Stimulated activated CD4-positive, alpha-beta T cell treated with anti-CD3 and anti-CD28 coated beads, Interleukin-12 subunit alpha, Interleukin-12 subunit beta, amount 100 ng/mL, for 4 hours (primary cell): ENCODE data around the gene OR10P1.

Experiments used
- DNase-seq: peaks from one replicate; pipeline ENCODE4 v3.0.0-alpha.2; 2020

Gene OR10P1

DNA sequence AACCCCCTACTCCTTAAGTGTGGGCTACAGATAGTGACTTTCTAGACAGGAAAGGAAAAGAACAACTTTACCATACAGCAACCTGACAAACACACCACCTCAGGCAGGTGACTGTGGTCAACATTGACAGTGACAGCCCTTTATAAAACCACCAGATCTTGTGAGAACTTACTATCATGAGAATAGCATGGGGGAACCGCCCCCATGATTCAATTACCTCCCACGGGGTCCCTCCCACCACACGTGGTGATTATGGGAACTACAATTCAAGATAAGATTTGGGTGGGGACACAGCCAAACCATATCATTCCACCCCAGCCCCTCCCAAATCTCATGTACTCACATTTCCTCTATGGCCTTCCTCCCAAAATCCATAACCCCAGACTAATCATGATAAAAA is 16.3 kb downstream of the OR10P1 start:
- DNase-seq = no peak

DNA sequence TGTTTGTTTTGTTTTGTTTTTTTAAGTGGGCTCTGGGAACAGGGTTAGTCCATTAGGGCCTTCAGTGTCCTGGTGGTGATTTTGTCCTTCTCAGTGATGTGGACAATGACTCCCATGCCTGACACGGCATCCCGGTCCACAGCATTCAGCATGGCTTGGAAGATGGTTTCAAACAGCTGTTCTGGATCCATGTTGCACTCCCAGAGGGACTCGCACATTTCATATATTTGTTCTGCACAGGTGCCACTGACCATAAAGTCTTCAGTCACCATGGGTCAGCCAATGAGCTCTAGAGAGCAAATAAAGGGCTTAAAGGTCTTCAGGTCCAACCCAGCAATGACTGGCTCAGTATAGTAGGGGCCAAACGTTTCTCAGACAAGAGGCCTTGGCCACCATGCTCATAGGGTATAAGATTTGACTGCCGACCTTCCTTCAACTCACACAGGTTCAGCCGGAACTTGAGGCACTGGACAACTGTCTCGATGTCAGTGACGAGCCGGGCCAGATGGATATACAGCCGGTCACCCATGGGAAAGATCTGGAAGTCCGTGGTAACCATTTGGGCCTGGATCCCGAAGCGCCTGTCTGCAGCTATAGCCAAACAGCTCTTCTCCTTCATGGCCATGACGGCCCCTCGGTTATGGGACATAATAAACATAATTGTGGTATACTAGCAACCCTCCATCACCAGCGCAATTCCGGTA is 18.0 kb downstream of the OR10P1 start:
- DNase-seq = no peak

DNA sequence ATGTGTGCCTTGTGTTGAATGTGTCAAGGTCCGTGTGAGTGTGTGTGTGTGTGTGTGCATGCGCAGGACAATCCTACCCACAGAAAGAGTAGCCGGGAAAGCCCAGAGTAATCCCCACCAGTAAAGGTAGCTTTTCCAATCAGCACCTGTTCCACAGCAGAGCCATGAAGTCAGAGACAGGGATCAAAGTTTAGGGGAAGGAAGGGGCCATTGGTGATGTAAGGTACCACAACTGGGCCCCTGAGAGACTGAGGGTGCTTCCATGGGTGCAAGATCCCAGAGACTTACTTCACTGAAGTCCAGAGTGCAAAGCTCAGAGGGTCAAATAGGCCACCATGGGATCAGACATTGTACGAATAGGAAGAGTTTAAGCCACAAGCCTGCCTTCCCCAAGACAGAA is 20.5 kb downstream of the OR10P1 start:
- DNase-seq = no peak

DNA sequence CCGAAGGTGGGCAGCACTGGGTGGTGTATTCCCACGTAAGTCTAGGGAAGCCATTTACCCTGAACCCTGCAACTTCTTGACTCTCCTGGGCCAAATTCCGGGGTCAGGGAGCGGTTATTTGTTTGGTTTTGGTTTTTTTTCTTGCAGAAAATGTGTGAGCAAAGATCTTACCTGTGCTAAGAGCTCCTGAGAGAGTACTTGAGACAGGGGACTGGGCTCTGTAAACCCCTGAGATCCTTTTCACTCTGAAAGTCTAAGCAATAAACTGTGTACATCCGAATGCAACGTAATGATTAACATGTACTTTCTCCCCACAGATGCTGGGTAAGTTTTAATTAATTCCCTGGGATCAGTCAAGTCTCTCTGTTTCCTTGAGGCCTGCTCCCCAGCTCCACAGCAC is 21.5 kb downstream of the OR10P1 start:
- DNase-seq = no peak

DNA sequence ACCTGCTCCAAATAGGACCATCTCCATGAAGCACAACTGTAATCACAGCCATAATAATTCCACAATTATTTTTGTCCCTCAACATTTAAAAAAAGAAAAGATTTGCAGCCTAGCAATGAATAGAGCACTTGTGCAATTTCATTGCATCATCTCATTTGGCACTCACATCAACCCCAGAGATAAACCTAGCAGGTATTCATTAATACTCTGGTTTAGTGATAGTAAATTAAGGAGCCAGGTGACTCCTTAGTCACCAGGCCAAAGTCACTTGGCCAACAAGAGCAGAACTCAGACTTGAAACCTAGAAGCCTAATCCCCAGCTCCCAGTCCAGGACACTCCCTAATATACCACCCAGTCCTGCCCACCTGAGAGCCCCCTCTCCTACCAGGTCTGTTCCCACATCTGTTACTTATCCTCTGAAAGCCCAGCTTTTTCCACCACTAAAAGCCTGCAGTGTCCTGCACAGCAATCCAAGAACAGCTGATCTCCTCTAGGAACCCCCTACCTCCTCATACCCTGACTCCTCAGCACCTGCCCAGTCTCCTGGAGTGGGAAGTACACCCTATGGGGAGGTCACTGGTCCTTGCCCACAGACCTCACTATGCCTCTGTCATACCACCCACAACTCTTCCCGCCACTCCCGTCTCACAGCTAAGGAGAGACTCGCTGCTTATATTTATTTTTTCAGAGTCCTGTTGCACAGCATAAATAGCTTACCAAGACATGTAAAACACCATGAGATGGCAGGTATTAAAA is 22.1 kb downstream of the OR10P1 start:
- no peak for DNase-seq

DNA sequence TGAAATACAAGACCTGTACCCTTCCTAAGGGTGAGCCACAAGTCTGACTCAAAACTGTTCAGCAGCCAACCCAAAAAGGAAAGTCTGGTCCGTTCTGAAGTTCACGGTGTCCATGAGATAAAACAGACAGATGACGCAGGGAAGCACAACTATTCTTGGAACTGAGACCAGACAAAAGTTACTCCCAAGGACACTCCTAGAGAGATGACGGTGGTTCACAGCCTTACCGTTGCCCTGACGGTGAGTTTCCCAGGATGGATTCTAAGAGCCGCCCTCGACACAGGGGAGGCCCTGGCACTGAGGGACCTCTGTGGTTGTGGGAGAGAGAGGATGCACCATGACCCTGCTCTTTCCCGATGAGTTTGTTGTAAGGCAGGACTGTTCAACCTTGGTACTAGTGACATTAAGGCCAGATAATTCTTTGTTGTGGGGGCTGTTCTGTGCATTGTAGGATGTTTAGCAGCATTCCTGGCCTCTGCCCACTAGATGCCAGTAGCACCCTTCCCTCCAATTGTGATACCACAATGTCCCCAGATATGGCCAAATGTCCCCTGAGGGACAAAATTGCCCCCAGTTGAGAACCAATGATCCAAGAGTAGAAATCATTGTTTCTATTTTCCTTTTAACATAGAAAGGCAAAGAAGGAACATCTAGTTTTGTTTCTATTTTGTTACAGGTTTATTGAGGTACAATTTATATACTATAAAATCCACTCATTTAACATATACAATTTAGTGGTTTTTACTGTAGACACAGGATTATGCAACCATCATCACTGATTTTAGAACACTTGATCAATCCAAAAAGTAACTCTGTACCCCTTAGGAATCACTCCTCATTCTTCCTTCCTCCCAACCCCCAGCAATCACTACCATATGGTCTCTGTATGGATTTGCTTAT is 23.0 kb downstream of the OR10P1 start:
- DNase-seq = no peak

DNA sequence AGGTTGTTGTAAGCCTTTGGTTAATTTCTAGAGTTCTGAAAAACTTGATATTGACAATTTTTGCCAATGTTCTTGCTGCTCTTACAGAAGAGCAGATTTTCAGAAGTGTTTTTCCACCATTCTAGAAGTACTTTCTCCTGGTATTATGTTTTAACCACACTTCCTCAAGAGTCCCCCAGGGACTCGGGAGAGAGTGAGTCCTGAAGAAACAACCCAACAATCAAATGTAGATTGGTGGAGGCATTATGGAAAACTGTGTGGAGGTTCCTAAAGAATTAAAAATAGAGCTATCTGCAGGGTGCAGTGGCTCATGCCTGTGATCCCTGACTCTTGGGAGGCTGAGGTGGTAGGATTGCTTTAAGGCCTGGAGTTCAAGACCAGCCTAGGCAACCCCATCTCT is 26.7 kb downstream of the OR10P1 start:
- no peak for DNase-seq

DNA sequence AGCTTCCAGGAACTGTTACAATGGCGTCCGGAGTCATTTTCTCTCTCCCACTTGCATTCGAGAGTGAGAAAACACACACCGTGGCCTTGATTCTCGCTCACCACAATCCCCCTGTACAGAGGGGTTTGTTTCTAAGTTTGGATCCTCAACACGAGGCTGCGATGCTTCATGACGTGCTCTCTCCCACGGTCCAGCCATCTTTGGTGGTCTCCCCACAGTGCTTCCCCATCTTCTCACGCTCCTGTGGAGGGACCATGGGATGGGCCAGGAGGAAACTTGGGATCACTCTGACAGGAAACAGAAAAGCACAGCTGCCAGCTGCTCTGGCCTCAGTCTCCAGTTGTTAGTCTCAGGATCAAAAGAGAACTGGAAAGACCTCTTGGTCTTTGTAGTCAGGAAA is 28.1 kb downstream of the OR10P1 start:
- no peak for DNase-seq

DNA sequence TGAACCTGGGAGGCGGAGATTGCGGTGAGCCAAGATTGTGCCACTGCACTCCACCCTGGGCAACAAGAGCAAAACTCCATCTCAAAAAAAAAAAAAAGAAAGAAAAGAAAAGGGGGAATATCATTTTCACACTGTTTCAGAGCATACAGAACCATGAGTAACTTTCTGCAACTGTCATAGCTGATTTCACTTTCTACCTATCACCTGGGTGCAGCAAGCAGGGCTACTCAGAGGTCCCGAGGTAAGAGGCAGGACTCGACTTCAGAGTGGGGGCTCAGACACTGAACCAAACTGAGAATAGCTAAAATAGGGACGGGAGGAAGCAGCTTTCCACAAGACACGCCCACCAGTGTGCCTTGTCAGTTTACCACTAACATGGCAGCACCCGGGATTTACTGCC is 29.8 kb downstream of the OR10P1 start:
- DNase-seq = no peak

DNA sequence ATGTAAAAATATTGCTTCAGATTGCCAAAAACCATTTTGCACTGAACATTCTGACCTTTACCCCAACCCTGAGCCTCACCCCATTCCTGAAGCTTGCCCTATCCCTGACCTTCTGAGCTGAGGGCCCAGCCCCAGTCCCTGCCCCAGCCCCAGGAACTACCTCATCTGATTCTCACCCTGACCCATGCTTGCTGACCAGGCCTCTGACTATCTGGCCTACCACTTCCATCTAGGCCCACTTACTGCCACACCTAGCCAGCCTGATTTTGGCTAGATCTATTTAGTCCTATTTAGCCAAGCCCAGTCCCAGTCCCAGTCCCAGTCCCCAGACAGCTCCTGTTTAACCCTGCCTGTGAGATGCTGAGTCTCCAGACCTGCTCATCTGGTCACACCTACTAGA is 33.6 kb downstream of the OR10P1 start:
- DNase-seq = no peak

DNA sequence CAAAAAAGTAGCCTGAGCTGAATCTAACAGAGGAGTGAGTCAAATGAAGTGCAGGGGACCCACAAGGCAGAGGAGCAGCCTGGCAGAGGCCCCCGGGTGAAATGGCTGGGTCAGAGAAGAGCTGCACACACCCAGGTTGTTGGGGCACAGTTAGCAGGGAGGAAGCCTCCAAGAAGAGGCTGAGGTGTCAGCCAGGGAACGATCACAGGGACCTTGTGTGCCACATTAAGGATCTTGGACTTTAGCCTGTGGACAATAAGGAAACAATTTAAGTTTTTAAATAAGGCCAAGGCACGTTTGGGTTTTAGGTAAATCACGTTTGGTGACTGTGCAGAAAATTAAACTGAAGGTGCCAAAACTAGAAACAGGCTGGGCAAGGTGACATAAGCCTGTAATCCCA is 35.1 kb downstream of the OR10P1 start:
- no peak for DNase-seq

DNA sequence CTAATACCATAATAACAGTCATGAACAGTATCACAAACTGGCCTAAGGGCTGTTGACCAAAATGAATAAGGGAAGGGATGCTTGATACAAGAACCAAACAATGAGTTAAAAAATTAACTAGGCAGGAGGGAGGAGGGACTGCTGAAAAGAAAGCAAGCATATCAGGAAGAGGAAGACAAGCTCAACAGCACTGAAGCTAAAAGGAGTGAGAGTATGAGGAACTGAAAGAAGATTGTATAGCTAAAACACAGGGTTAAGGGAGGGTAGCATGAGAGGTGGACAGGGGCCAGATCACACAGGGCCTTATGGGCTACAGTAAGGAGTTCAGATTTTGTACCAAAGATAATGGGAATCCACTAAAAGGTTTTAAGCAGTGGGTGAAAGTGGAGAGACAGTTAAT is 36.9 kb downstream of the OR10P1 start:
- no peak for DNase-seq

DNA sequence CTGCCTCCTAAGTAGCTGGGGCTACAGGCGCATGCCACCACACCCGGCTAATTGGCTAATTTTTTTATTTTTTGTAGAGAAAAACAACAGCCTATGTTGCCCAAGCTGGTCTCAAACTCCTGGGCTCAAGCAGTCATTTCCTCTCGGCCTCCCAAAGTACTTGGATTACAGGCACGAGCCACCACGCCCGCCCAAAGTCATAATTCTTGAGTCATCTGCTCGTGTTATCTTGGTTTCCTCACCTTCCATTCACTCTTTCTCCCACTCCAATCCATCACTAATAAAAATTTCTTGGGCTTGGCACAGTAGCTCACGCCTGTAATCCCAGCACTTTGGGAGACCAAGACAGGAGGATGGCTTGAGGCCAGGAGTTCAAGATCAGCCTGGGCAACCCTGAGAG is 39.0 kb downstream of the OR10P1 start:
- DNase-seq = no peak

DNA sequence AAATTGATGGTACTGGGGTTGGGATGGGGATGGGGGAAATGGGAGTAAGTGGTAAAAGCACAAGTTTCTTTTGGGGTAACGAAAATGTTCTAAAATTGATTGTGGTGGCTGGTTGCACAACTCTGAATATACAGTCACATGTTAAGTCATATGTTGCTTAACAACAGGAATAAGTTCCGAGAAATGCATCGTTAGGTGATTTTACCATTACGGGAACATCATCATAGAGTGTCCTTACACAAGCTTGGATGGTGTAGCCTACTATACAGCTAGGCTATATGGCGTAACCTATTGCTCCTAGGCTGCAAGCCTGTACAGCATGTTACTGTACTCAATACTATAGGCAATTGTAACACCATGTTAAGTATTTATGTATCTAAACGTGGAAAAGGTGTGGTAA is 40.0 kb downstream of the OR10P1 start:
- no peak for DNase-seq

DNA sequence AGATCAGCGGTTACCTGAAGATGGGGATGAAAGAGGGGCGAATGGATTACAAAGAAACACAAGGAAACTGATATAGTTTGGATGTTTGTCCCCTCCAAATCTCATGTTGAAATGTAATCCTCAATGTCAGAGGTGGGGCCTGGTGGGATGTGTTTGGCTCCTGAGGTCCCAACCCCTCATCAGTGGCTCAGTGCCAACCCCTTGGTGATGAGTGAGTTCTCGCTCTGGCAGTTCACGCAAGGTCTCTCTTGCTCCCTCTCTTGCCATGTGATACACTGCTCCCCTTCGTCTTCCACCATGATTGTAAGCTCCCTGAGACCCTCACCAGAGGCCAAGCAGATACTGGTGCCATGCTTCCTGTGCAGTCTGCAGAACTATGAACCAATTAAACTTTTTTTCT is 43.0 kb downstream of the OR10P1 start:
- DNase-seq = no peak

DNA sequence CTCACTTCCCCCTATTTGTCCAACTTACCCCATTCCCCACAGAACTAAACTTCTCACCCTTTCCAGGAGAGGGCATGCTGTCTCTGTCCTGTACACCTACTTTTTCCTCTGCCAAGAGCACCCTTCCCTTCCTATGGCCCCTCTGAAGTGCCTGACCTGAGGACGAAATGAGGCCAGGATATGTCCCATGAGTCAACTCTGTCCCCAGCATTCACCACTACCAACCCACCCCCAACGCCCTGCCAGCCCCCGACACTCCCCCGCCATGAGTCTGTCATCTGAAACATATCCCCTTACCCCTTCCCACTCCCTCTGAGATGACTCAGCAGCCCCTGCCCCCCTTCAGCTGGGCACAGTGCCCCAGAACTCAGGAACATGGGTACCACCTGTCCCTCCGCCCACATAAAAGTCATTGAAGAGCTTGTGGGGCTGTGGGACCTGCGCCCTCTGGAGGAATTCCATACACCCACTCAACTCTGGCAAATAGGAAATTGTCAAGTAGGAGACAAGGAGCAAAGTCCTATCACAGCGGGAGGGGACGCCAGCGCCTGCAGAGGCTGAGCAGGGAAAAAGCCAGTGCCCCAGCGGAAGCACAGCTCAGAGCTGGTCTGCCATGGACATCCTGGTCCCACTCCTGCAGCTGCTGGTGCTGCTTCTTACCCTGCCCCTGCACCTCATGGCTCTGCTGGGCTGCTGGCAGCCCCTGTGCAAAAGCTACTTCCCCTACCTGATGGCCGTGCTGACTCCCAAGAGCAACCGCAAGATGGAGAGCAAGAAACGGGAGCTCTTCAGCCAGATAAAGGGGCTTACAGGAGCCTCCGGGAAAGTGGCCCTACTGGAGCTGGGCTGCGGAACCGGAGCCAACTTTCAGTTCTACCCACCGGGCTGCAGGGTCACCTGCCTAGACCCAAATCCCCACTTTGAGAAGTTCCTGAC is 44.7 kb downstream of the OR10P1 start:
- no peak for DNase-seq

DNA sequence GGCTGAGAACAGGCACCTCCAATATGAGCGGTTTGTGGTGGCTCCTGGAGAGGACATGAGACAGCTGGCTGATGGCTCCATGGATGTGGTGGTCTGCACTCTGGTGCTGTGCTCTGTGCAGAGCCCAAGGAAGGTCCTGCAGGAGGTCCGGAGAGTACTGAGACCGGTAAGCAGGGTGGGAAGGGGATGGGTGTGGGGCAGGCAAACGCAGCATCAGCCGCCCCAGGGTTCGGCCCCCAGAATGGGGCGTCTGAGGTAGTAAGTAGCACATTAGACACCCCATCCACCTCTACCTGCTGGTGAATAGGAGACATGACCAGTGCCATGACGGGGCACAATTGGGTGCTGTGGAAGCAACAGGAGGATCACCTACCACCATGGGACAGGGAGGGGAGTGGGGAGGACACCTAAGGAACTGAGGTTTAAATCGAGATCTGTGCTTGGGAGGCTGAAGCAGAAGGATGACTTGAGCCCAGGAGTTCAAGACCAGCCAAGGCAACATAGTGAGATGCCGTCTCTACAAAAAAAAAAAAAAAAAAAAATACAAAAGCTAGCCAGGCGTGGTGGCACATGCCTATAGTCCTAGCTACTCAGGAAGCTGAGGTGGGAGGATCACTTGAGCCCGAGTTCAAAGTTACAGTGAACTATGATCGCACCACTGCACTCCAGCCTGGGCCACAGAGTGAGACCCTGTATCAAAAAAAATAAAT is 45.5 kb downstream of the OR10P1 start:
- no peak for DNase-seq

DNA sequence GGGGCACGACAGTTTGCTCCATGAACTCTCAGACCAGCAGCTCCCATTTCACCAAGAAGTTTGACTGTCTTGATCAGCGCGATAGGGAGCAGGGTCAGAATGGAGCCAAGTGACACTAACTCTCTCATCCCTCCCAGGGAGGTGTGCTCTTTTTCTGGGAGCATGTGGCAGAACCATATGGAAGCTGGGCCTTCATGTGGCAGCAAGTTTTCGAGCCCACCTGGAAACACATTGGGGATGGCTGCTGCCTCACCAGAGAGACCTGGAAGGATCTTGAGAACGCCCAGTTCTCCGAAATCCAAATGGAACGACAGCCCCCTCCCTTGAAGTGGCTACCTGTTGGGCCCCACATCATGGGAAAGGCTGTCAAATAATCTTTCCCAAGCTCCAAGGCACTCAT is 47.0 kb downstream of the OR10P1 start:
- DNase-seq = no peak

DNA sequence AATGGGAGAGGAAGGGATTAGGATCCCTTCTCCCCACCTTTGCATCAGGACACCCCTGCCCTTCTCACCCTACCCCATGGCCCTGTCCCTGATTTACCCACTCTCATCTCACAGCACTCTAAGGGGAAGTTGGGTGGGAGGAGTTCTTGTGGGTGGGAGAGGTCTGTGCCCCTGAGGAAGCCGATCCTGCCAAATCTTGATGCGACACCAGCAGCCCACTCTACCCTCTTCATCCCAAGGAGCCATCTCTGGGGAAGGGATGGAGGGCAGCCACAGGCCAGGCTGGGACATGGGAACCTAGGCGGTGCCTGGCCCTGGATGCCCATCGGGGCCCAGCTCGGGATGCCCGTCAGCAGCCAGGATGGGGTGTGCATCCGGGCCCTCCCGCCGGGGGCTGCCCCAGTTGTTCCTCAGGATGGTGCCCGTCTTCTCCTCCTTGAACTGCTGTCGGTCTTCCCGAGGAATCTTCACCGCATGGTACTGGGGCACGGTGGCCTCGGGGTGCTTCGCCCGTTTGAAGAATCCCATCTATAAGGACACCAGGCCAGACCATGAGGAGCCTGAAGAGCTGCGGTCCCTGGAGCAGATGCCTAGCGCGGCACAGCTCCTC is 48.2 kb downstream of the OR10P1 start:
- no peak for DNase-seq

DNA sequence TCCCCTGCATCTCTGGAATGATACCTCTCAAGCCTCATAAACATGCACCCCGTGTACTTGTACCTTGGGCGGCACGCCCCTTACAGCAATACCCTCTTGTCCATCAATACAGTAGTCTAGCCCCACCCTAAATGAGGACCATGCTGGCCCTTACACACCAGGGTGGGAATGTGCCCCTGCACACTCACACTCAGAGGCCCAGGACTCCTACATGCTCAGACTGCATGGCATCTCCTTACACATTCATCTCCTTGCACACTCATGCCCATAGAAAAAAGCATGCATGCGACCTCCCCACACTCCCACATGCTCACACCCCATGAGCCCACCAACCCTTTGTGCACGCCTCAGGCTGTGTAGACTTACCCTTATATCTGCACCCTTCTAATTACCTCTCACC is 49.0 kb downstream of the OR10P1 start:
- DNase-seq = no peak

DNA sequence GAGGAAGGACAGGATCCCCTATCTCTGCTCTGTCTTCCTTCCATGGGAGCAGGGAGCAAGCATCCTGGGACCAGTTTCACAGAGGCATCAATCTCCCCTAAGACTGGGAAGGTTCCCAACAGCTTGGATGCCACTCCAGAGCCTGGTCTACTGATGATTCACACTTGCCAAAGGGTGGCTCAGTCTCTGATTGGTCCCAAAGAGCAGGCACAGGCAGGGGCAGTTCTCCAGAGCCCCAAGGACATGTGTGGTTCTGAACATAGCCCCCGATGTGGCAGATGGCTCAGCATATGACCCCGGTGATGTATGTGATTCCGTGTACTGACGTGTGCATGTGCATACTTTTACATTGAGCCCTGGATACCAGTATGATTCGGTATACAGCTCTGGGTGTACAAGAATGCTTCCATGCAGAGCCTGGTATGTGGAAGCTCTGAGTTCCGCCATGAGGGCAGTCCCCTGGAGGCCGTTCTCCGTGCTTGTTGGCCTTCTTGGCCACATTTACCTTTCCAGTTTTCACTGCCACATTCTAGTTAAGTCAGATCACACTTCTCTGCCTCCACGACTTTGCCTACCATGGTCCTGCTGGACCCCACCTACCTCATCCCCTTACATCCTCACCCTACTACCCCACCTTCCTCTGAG is 49.8 kb downstream of the OR10P1 start:
- no peak for DNase-seq
